HepG2 (cell line): ENCODE results near the gene IRF1. TPM values are rescaled to one million over a fixed set of nuclear protein-coding genes. Genes with fewer than 3 reads are reported as not detected.
A peak's percentile ranks its signal among the peaks of the same experiment; 100 is the strongest.

Experiments
- ATAC-seq: fragments of 200-7000 bp; cut with Tn5 transposase; 3 replicates; pipeline ENCODE4 v1.9.1; 2020; ENCODE audit warnings: mild to moderate bottlenecking, moderate library complexity
- BruUV-seq: library from RNA; stranded (reverse); fragments of 400-500 nt; replicated peaks from 2 replicates; lab custom pipeline; 2021; lab: Mats Ljungman, UMichigan
- CTCF ChIA-PET: fragments of 300-600 bp; formaldehyde crosslinking; extraction: SDS; loops from one replicate; lab custom pipeline; 2021; ENCODE audit warnings: low total read pairs, inconsistent platforms, low intra/inter-chr PET ratio; lab: Yijun Ruan, JAX
- POLR2A ChIA-PET: fragments of 350-600 bp; sonication (Branson Sonifier 250); formaldehyde crosslinking; loops from one replicate; lab custom pipeline; 2020; ENCODE audit warnings: antibody characterized with exemption, inconsistent platforms; lab: Yijun Ruan, JAX
- DNase-seq: peaks from one replicate; pipeline ENCODE4 v3.0.0-alpha.2; 2015; ENCODE audit warnings: low spot score
- FAIRE-seq: peaks from 3 replicates; lab custom pipeline; 2011; peaks lifted over from hg19 to GRCh38; lab: Jason Lieb, UNC
- H2AFZ ChIP-seq: one replicate; pipeline ENCODE4 v1.6.1; 2011; ENCODE audit warnings: low read length, inconsistent platforms
- H3K27ac ChIP-seq: fragments of 300-600 bp; 3 replicates; pipeline ENCODE4 v1.8.0; 2011; ENCODE audit warnings: mixed run types, mild to moderate bottlenecking, mixed read lengths, low read length, inconsistent platforms; ENCODE audit not compliant: insufficient read depth; ENCODE audit errors: extremely low read length
- H3K27me3 ChIP-seq, 2 experiments: fragments of 200-600 bp in 1 of 2; 2 replicates in 1 of 2; 3 replicates in 1 of 2; pipeline versions ENCODE4 v1.6.0 to v1.8.0; 2011; ENCODE audit warnings: low read length in 2 of 2, mild to moderate bottlenecking in 2 of 2, moderate library complexity in 2 of 2, inconsistent platforms in 1 of 2; ENCODE audit not compliant: insufficient read depth in 2 of 2, control insufficient read depth in 1 of 2
- H3K36me3 ChIP-seq, 2 experiments: fragments of 200-600 bp in 1 of 2; replicated peaks in 1 of 2; 2 replicates in 1 of 2; 3 replicates in 1 of 2; pipeline versions ENCODE4 v1.5.1 to v1.8.0; 2011; ENCODE audit warnings: low read length in 2 of 2, inconsistent platforms in 1 of 2; ENCODE audit not compliant: insufficient read depth in 2 of 2, control insufficient read depth in 1 of 2
- H3K4me1 ChIP-seq: 2 replicates; pipeline ENCODE4 v1.5.1; 2012; ENCODE audit warnings: low read length, inconsistent platforms; ENCODE audit not compliant: insufficient read depth
- H3K4me2 ChIP-seq: 2 replicates; pipeline ENCODE4 v1.6.0; 2011; ENCODE audit warnings: low read depth, low read length, inconsistent platforms
- H3K4me3 ChIP-seq, 3 experiments: fragments of 200-600 bp in 1 of 3; sonication (generic), shearing (Covaris generic) in 1 of 3; replicated peaks in 1 of 3; 2 replicates each; pipeline ENCODE4 v1.5.1; 2011 to 2016; ENCODE audit warnings: low read length in 3 of 3, inconsistent platforms in 2 of 3, low read depth in 2 of 3, mild to moderate bottlenecking in 2 of 3, control low read depth in 1 of 3, mixed read lengths in 1 of 3; ENCODE audit not compliant: insufficient read depth in 1 of 3
- H3K79me2 ChIP-seq: one replicate; pipeline ENCODE4 v1.6.1; 2011; ENCODE audit warnings: low read length, inconsistent platforms; ENCODE audit not compliant: insufficient read depth
- H3K9ac ChIP-seq: 2 replicates; pipeline ENCODE4 v1.6.0; 2011; ENCODE audit warnings: mild to moderate bottlenecking, low read depth, low read length, inconsistent platforms; ENCODE audit not compliant: insufficient read depth
- H3K9me3 ChIP-seq: 2 replicates; pipeline ENCODE4 v1.5.1; 2012; ENCODE audit warnings: mild to moderate bottlenecking, low read length
- H4K20me1 ChIP-seq: 2 replicates; pipeline ENCODE4 v1.6.0; 2011; ENCODE audit warnings: inconsistent platforms, mild to moderate bottlenecking, low read length, moderate library complexity; ENCODE audit not compliant: insufficient read depth
- E2F2 ChIP-seq: sonication (generic); formaldehyde crosslinking; IDR thresholded peaks from 2 replicates; pipeline ENCODE4 v1.4.0; 2020; ENCODE audit warnings: missing genetic modification reagents, borderline replicate concordance
- HIC2 ChIP-seq: sonication (generic); formaldehyde crosslinking; IDR thresholded peaks from 2 replicates; pipeline ENCODE4 v1.9.0; 2022; ENCODE audit warnings: low read depth, missing genetic modification reagents
- HOXA3 ChIP-seq: sonication (generic); formaldehyde crosslinking; IDR thresholded peaks from 2 replicates; pipeline ENCODE4 v1.5.0; 2020; ENCODE audit warnings: missing genetic modification reagents
- MED1 ChIP-seq: sonication (generic); formaldehyde crosslinking; IDR thresholded peaks from 2 replicates; pipeline ENCODE4 v1.4.0; 2020; ENCODE audit warnings: missing genetic modification reagents
- MLXIP ChIP-seq: sonication (generic); formaldehyde crosslinking; IDR thresholded peaks from 2 replicates; pipeline ENCODE4 v1.9.0; 2021; ENCODE audit warnings: missing genetic modification reagents, borderline replicate concordance
- NFYC ChIP-seq: IDR thresholded peaks from 2 replicates; pipeline ENCODE4 v1.6.1; 2016; ENCODE audit warnings: missing genetic modification reagents, missing compliant biosample characterization
- ZBTB42 ChIP-seq: sonication (generic); formaldehyde crosslinking; IDR thresholded peaks from 2 replicates; pipeline ENCODE4 v1.5.0; 2020; ENCODE audit warnings: mild to moderate bottlenecking, missing genetic modification reagents
- ZBTB44 ChIP-seq: sonication (generic); formaldehyde crosslinking; IDR thresholded peaks from 2 replicates; pipeline ENCODE4 v1.4.0; 2020; ENCODE audit warnings: missing genetic modification reagents
- ZKSCAN5 ChIP-seq: sonication (generic); formaldehyde crosslinking; IDR thresholded peaks from 2 replicates; pipeline ENCODE4 v1.5.1; 2020; ENCODE audit warnings: mild to moderate bottlenecking, missing genetic modification reagents
- ZNF232 ChIP-seq: sonication (generic); formaldehyde crosslinking; IDR thresholded peaks from 2 replicates; pipeline ENCODE4 v1.4.0; 2020; ENCODE audit warnings: missing genetic modification reagents, borderline replicate concordance
- ZNF605 ChIP-seq: sonication (generic); formaldehyde crosslinking; IDR thresholded peaks from 2 replicates; pipeline ENCODE4 v1.8.0; 2022; ENCODE audit warnings: mild to moderate bottlenecking, missing genetic modification reagents
- ZNF792 ChIP-seq: IDR thresholded peaks from 2 replicates; pipeline ENCODE4 v1.6.1; 2016
- ZNF83 ChIP-seq: sonication (generic); formaldehyde crosslinking; IDR thresholded peaks from 2 replicates; pipeline ENCODE4 v1.4.0; 2020; ENCODE audit warnings: missing genetic modification reagents, mild to moderate bottlenecking, borderline replicate concordance
- ZSCAN21 ChIP-seq: sonication (generic); formaldehyde crosslinking; IDR thresholded peaks from 2 replicates; pipeline ENCODE4 v1.8.0; 2022; ENCODE audit warnings: mild to moderate bottlenecking, missing genetic modification reagents, moderate library complexity, borderline replicate concordance
- WGBS: methylation state at CpG from one replicate; pipeline ENCODE4 v1.1.6; 2017; ENCODE audit warnings: low lambda C conversion rate; 5-methylcytosine and 5-hydroxymethylcytosine counted together
- in situ Hi-C: cut with HindIII; loops from 2 replicates; pipeline ENCODE4 v1.10.0; 2017; ENCODE audit warnings: low pct_unique_long_range_greater_than_20kb; ENCODE audit not compliant: extremely low pct_ligation_motif_present
- intact Hi-C: fragments of 100-400 bp; cut with micrococcal nuclease; formaldehyde crosslinking; loops from one replicate; pipeline ENCODE4 v1.10.0; 2022; ENCODE audit not compliant: unreplicated experiment
- polyA plus RNA-seq, 8 experiments: library from polyadenylated mRNA; depleted of rRNA in 3 of 8; stranded (reverse) in 7 of 8; unstranded in 1 of 8; fragments of >200 nt; fragmentation: Illumina TruSeq in 4 of 8; extraction: Trizol in 4 of 8; gene quantifications; 2 replicates each; pipeline versions ENCODE4 v1.2.1 to v1.2.3, GENCODE V29; 2011 to 2016; ENCODE audit warnings: low read depth in 4 of 8, missing spikeins in 1 of 8, mixed read lengths in 1 of 8; ENCODE audit not compliant: insufficient read depth in 1 of 8
- total RNA-seq, 5 experiments: library from RNA; depleted of rRNA; stranded (reverse); fragments of >200 nt; fragmentation: Illumina TruSeq; extraction: Trizol; gene quantifications; 2 replicates each; pipeline ENCODE4 v1.2.3, GENCODE V29; 2016; ENCODE audit warnings: low read depth in 1 of 5

The IRF1 gene
- total and polyA plus RNA-seq, 2 of the 13 experiments (the other 11 are each of a cell fraction or from before 2014, with no cell fraction given) = 4.1 to 8.8 TPM

- peak; percentile 82; the same call in 1 of the 2 replicates for TF ChIP-seq HIC2 (CRISPR knock-in tag)
Observed at GRCh38 chr5:132475987-132476875, 14.3 kb downstream of the IRF1 start (continued).

- H3K4me1 ChIP-seq = peaks cover 56% of the 10 kb centered on the region
- H3K4me3 ChIP-seq = peak overlapping the region; percentile 3 to 56 (median 17); a peak in 4 of 6 replicates
- ChIA-PET CTCF (no interaction called here), POLR2A (interaction anchor here (0.9 to 7.9 kb wide), 8 partner anchors 8 to 181 kb away, joined by 3 to 99 read pairs (median 3); partner anchors contain the start of genes IRF1 and SLC22A4)
- DNase-seq (peak; percentile 38), ATAC-seq (peak; percentile 71), FAIRE-seq (no peak)
- H3K36me3 ChIP-seq = no peaks in the 10 kb centered on the region
- intact Hi-C loops (no loop called here), in situ Hi-C loops (no loop called here)
- H4K20me1 ChIP-seq = no peaks in the 10 kb centered on the region
- 2% methylated on average over 6 of the region's 6 CpGs for WGBS
- H3K9me3 ChIP-seq = no peaks in the 10 kb centered on the region
- peak overlapping the region; percentile 61 for H3K27ac ChIP-seq
- H3K9ac ChIP-seq = peak overlapping the region; percentile 45
- peak overlapping the region; percentile 81 for H3K4me2 ChIP-seq
- H2AFZ ChIP-seq = no peak overlapping the region
- no TSS peak for BruUV-seq
- no peaks in the 10 kb centered on the region for H3K79me2 ChIP-seq
- no peaks in the 10 kb centered on the region for H3K27me3 ChIP-seq
- TF ChIP-seq ZNF605 (CRISPR knock-in tag) = no peak
- no peak for TF ChIP-seq ZSCAN21 (CRISPR knock-in tag)
- no peak for TF ChIP-seq NFYC (CRISPR knock-in tag)
- no peak for TF ChIP-seq ZBTB44
- TF ChIP-seq ZBTB42 (CRISPR knock-in tag) = 0 out of 2 replicates have a peak, but pooled peaks have one; percentile 15
- no peak for TF ChIP-seq ZNF83 (CRISPR knock-in tag)
- TF ChIP-seq E2F2 (CRISPR knock-in tag) = no peak
- no peak for TF ChIP-seq MLXIP (CRISPR knock-in tag)
- no peak for TF ChIP-seq MED1
- no peak for TF ChIP-seq ZNF232
- TF ChIP-seq ZKSCAN5 (CRISPR knock-in tag) = peak; percentile 55; the same call in 1 of the 2 replicates
- TF ChIP-seq ZNF792 = no peak
- TF ChIP-seq HOXA3 (CRISPR knock-in tag) = no peak
Observed at GRCh38 chr5:132475497-132475882, 15.1 kb downstream of the IRF1 start.
